HEK293 (cell line): ENCODE data around the gene DDOST.

ENCODE experiments used
- CTCF ChIA-PET: fragments of 350-600 bp; formaldehyde crosslinking; extraction: SDS; loops from one replicate; lab custom pipeline; 2021; ENCODE audit warnings: antibody characterized with exemption; lab: Yijun Ruan, JAX
- POLR2A ChIA-PET: fragments of 300-600 bp; formaldehyde crosslinking; extraction: SDS; loops from one replicate; lab custom pipeline; 2020; ENCODE audit warnings: antibody characterized with exemption, inconsistent platforms; lab: Yijun Ruan, JAX
- H3K27ac ChIP-seq: fragments of 200-500 bp; sonication (Bioruptor generic); 2 replicates; pipeline ENCODE4 v1.5.1; 2014; ENCODE audit warnings: low read depth, low read length, control low read depth, inconsistent platforms; ENCODE audit errors: extremely low read depth
- H3K36me3 ChIP-seq, 2 experiments: fragments of 200-500 bp in 1 of 2; sonication (Bioruptor generic) in 1 of 2; 1 replicate in 1 of 2; 2 replicates in 1 of 2; pipeline ENCODE4 v1.5.1; 2014 to 2017; ENCODE audit warnings: inconsistent platforms in 2 of 2, low read length in 2 of 2; ENCODE audit not compliant: control insufficient read depth in 2 of 2, insufficient read depth in 1 of 2
- H3K4me1 ChIP-seq: fragments of 200-500 bp; sonication (Bioruptor generic); 2 replicates; pipeline ENCODE4 v1.5.1; 2014; ENCODE audit warnings: mild to moderate bottlenecking, low read length, inconsistent platforms; ENCODE audit not compliant: control insufficient read depth, insufficient read depth
- H3K4me3 ChIP-seq: 2 replicates; pipeline ENCODE4 v1.5.1; 2011; ENCODE audit warnings: low read depth, mild to moderate bottlenecking, control low read depth, low read length, moderate library complexity
- H3K9me3 ChIP-seq: fragments of 200-500 bp; sonication (Bioruptor generic); 2 replicates; pipeline ENCODE4 v1.5.1; 2014; ENCODE audit warnings: low read depth, low read length, inconsistent platforms; ENCODE audit not compliant: control insufficient read depth, insufficient read depth
- FEZF1 ChIP-seq: fragments of 450-650 bp; formaldehyde crosslinking; IDR thresholded peaks from 2 replicates; pipeline ENCODE4 v1.5.1; 2016; ENCODE audit warnings: missing biosample characterization, missing genetic modification characterization
- ZBTB21 ChIP-seq: fragments of 450-650 bp; formaldehyde crosslinking; IDR thresholded peaks from 2 replicates; pipeline ENCODE4 v1.5.1; 2017; ENCODE audit warnings: missing biosample characterization, missing genetic modification characterization
- ZNF140 ChIP-seq: fragments of 450-650 bp; formaldehyde crosslinking; IDR thresholded peaks from 2 replicates; pipeline ENCODE4 v1.5.1; 2016; ENCODE audit warnings: missing biosample characterization, missing genetic modification characterization
- ZNF211 ChIP-seq: fragments of 450-650 bp; formaldehyde crosslinking; IDR thresholded peaks from 2 replicates; pipeline ENCODE4 v1.5.1; 2016; ENCODE audit warnings: low read depth, missing biosample characterization, missing genetic modification characterization
- ZNF350 ChIP-seq: fragments of 450-650 bp; formaldehyde crosslinking; IDR thresholded peaks from 2 replicates; pipeline ENCODE4 v1.5.0; 2017; ENCODE audit warnings: missing biosample characterization, mild to moderate bottlenecking, missing genetic modification characterization
- ZNF354C ChIP-seq: fragments of 450-650 bp; formaldehyde crosslinking; IDR thresholded peaks from 2 replicates; pipeline ENCODE4 v1.5.1; 2016; ENCODE audit warnings: missing biosample characterization, missing genetic modification characterization, low read depth, borderline replicate concordance
- ZNF529 ChIP-seq: fragments of 450-650 bp; formaldehyde crosslinking; IDR thresholded peaks from 2 replicates; pipeline ENCODE4 v1.5.1; 2017; ENCODE audit warnings: missing genetic modification characterization, missing biosample characterization; ENCODE audit not compliant: insufficient replicate concordance
- ZNF544 ChIP-seq: fragments of 450-650 bp; formaldehyde crosslinking; IDR thresholded peaks from 2 replicates; pipeline ENCODE4 v1.5.0; 2017; ENCODE audit warnings: missing biosample characterization, missing genetic modification characterization
- ZNF626 ChIP-seq: fragments of 450-650 bp; sonication (Bioruptor Pico); formaldehyde crosslinking; IDR thresholded peaks from 2 replicates; pipeline ENCODE4 v1.5.1; 2018; ENCODE audit warnings: missing biosample characterization, missing genetic modification characterization, inconsistent platforms
- ZNF658 ChIP-seq: fragments of 450-650 bp; formaldehyde crosslinking; IDR thresholded peaks from 2 replicates; pipeline ENCODE4; 2016; ENCODE audit warnings: missing biosample characterization, missing genetic modification characterization
- ZNF701 ChIP-seq: fragments of 450-650 bp; formaldehyde crosslinking; IDR thresholded peaks from 2 replicates; pipeline ENCODE4 v1.5.1; 2016; ENCODE audit warnings: missing biosample characterization, missing genetic modification characterization
- ZNF707 ChIP-seq: fragments of 450-650 bp; formaldehyde crosslinking; IDR thresholded peaks from 2 replicates; pipeline ENCODE4 v1.5.1; 2016; ENCODE audit warnings: missing biosample characterization, missing genetic modification characterization
- TF ChIP-seq, protein P1 (sequence below): fragments of 450-650 bp; formaldehyde crosslinking; IDR thresholded peaks from 2 replicates; pipeline ENCODE4 v1.5.1; 2016; ENCODE audit warnings: missing biosample characterization, missing genetic modification characterization
- TF ChIP-seq, protein P2 (sequence below): fragments of 450-650 bp; formaldehyde crosslinking; IDR thresholded peaks from 2 replicates; pipeline ENCODE4 v1.5.1; 2016; ENCODE audit warnings: missing biosample characterization, missing genetic modification characterization
- TF ChIP-seq, protein P3 (sequence below): fragments of 450-650 bp; formaldehyde crosslinking; IDR thresholded peaks from 2 replicates; pipeline ENCODE4 v1.5.1; 2016; ENCODE audit warnings: missing biosample characterization, missing genetic modification characterization, low read depth
- TF ChIP-seq, protein P4 (sequence below): fragments of 450-650 bp; formaldehyde crosslinking; IDR thresholded peaks from 2 replicates; pipeline ENCODE4 v1.5.1; 2016; ENCODE audit warnings: missing biosample characterization, missing genetic modification characterization
- TF ChIP-seq, protein P5 (sequence below): fragments of 450-650 bp; formaldehyde crosslinking; IDR thresholded peaks from 2 replicates; pipeline ENCODE4 v1.5.1; 2016; ENCODE audit warnings: missing biosample characterization, missing genetic modification characterization, low read depth
- TF ChIP-seq, protein P6 (sequence below): fragments of 450-650 bp; formaldehyde crosslinking; IDR thresholded peaks from 2 replicates; pipeline ENCODE4 v1.5.1; 2016; ENCODE audit warnings: missing biosample characterization, missing genetic modification characterization

The DDOST gene

DNA sequence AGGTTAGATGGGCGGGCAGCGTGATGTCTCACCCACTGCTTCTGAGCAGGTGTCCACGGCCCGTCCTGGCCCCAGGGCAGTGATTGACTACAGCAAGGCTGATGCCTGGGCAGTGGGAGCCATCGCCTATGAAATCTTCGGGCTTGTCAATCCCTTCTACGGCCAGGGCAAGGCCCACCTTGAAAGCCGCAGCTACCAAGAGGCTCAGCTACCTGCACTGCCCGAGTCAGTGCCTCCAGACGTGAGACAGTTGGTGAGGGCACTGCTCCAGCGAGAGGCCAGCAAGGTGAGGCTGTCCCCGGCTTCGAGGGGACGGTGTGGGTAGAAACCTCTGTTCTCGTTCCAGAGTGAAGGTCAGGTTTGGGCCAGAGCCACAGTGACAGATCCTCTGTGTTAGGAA lies 12.2 kb downstream of the DDOST start:
- CTCF ChIA-PET = interaction anchor here (0.6 to 1.2 kb wide), 3 partner anchors 16 to 282 kb away, joined by 3 read pairs; no protein-coding TSS in a partner anchor
- no peak overlapping the region for H3K4me3 ChIP-seq
- H3K4me1 ChIP-seq = no peaks in the 10 kb centered on the region
- no peaks in the 10 kb centered on the region for H3K9me3 ChIP-seq
- peaks cover 25 to 86% of the 10 kb centered on the region in 2 experiments for H3K36me3 ChIP-seq
- TF ChIP-seq ZNF211 (tag by site-specific recombination) = no peak
- no peak for TF ChIP-seq ZNF140 (tag by site-specific recombination)
- no peak for TF ChIP-seq ZNF350 (tag by site-specific recombination)
- TF ChIP-seq, protein P1, sequence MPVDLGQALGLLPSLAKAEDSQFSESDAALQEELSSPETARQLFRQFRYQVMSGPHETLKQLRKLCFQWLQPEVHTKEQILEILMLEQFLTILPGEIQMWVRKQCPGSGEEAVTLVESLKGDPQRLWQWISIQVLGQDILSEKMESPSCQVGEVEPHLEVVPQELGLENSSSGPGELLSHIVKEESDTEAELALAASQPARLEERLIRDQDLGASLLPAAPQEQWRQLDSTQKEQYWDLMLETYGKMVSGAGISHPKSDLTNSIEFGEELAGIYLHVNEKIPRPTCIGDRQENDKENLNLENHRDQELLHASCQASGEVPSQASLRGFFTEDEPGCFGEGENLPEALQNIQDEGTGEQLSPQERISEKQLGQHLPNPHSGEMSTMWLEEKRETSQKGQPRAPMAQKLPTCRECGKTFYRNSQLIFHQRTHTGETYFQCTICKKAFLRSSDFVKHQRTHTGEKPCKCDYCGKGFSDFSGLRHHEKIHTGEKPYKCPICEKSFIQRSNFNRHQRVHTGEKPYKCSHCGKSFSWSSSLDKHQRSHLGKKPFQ (tag by site-specific recombination) = no peak
- TF ChIP-seq ZNF529 (tag by site-specific recombination) = no peak
- no peak for TF ChIP-seq FEZF1 (tag by site-specific recombination)
- no peak for TF ChIP-seq ZNF544 (tag by site-specific recombination)
- TF ChIP-seq, protein P2, sequence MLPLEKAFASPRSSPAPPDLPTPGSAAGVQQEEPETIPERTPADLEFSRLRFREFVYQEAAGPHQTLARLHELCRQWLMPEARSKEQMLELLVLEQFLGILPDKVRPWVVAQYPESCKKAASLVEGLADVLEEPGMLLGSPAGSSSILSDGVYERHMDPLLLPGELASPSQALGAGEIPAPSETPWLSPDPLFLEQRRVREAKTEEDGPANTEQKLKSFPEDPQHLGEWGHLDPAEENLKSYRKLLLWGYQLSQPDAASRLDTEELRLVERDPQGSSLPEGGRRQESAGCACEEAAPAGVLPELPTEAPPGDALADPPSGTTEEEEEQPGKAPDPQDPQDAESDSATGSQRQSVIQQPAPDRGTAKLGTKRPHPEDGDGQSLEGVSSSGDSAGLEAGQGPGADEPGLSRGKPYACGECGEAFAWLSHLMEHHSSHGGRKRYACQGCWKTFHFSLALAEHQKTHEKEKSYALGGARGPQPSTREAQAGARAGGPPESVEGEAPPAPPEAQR (tag by site-specific recombination) = no peak
- POLR2A ChIA-PET = interaction anchor here (1.7 kb wide), 1 partner anchor 15 kb away, joined by 7 read pairs; no protein-coding TSS in a partner anchor
- H3K27ac ChIP-seq = no peak overlapping the region

DNA sequence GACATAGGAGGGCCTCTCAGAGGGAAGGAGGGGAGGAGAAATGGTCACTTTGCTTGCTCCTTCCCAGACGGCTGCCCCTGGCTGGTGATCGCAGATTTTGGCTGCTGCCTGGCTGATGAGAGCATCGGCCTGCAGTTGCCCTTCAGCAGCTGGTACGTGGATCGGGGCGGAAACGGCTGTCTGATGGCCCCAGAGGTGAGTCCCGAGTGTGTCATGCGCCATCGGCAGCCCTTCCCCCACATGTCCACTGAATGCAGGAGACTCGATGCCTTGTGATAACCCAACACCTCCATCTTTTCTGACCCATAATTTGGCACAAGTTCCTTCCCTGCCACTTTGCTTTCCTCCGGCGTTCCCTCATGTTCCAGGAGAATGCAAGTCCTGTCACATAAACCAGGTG lies 12.7 kb downstream of the DDOST start:
- H3K4me3 ChIP-seq = no peak overlapping the region
- CTCF ChIA-PET = interaction anchor here (0.6 to 1.3 kb wide), 2 partner anchors 31 to 74 kb away, joined by 3 to 6 read pairs; no protein-coding TSS in a partner anchor
- H3K9me3 ChIP-seq = no peaks in the 10 kb centered on the region
- POLR2A ChIA-PET = interaction anchor here (1.7 kb wide), 1 partner anchor 14 kb away, joined by 7 read pairs; no protein-coding TSS in a partner anchor
- TF ChIP-seq, protein P3, sequence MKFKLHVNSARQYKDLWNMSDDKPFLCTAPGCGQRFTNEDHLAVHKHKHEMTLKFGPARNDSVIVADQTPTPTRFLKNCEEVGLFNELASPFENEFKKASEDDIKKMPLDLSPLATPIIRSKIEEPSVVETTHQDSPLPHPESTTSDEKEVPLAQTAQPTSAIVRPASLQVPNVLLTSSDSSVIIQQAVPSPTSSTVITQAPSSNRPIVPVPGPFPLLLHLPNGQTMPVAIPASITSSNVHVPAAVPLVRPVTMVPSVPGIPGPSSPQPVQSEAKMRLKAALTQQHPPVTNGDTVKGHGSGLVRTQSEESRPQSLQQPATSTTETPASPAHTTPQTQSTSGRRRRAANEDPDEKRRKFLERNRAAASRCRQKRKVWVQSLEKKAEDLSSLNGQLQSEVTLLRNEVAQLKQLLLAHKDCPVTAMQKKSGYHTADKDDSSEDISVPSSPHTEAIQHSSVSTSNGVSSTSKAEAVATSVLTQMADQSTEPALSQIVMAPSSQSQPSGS (tag by site-specific recombination) = no peak
- TF ChIP-seq ZNF701 (no peak), ZNF626 (tag by site-specific recombination) (no peak)
- TF ChIP-seq, protein P4, sequence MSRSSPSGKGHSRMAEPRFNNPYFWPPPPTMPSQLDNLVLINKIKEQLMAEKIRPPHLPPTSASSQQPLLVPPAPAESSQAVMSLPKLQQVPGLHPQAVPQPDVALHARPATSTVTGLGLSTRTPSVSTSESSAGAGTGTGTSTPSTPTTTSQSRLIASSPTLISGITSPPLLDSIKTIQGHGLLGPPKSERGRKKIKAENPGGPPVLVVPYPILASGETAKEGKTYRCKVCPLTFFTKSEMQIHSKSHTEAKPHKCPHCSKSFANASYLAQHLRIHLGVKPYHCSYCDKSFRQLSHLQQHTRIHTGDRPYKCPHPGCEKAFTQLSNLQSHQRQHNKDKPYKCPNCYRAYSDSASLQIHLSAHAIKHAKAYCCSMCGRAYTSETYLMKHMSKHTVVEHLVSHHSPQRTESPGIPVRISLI (tag by site-specific recombination) = no peak
- H3K4me1 ChIP-seq = no peaks in the 10 kb centered on the region
- peaks cover 21 to 85% of the 10 kb centered on the region in 2 experiments for H3K36me3 ChIP-seq
- no peak overlapping the region for H3K27ac ChIP-seq

DNA sequence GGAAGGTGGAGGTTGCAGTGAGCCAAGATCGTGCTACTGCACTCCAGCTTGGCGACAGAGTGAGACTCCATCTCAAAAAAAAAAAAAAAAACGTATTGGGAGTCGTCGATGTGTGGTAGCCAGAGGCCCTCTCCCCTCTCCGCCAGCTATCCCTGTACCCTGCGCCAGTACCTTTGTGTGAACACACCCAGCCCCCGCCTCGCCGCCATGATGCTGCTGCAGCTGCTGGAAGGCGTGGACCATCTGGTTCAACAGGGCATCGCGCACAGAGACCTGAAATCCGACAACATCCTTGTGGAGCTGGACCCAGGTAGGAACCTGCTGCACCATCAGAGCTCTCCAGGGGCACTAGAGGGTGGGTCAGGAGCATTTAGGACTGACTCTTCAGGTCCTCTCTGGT lies 15.8 kb downstream of the DDOST start:
- no peaks in the 10 kb centered on the region for H3K9me3 ChIP-seq
- peaks cover 11 to 87% of the 10 kb centered on the region in 2 experiments for H3K36me3 ChIP-seq
- ChIA-PET CTCF (interaction anchor here (1.2 to 1.6 kb wide), 2 partner anchors 11 to 13 kb away, joined by 6 to 8 read pairs; no protein-coding TSS in a partner anchor), POLR2A (interaction anchor here (0.6 to 1.2 kb wide), 3 partner anchors 12 to 55 kb away, joined by 4 to 7 read pairs (median 4); partner anchors contain the start of gene DDOST)
- no peak overlapping the region for H3K27ac ChIP-seq
- no peak overlapping the region for H3K4me3 ChIP-seq
- H3K4me1 ChIP-seq = no peaks in the 10 kb centered on the region
- TF ChIP-seq ZNF354C (tag by site-specific recombination) (no peak), ZNF658 (tag by site-specific recombination) (no peak), ZBTB21 (tag by site-specific recombination) (no peak), ZNF707 (tag by site-specific recombination) (no peak)
- TF ChIP-seq, protein P5, sequence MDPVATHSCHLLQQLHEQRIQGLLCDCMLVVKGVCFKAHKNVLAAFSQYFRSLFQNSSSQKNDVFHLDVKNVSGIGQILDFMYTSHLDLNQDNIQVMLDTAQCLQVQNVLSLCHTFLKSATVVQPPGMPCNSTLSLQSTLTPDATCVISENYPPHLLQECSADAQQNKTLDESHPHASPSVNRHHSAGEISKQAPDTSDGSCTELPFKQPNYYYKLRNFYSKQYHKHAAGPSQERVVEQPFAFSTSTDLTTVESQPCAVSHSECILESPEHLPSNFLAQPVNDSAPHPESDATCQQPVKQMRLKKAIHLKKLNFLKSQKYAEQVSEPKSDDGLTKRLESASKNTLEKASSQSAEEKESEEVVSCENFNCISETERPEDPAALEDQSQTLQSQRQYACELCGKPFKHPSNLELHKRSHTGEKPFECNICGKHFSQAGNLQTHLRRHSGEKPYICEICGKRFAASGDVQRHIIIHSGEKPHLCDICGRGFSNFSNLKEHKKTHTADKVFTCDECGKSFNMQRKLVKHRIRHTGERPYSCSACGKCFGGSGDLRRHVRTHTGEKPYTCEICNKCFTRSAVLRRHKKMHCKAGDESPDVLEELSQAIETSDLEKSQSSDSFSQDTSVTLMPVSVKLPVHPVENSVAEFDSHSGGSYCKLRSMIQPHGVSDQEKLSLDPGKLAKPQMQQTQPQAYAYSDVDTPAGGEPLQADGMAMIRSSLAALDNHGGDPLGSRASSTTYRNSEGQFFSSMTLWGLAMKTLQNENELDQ (tag by site-specific recombination) = no peak
- TF ChIP-seq, protein P6, sequence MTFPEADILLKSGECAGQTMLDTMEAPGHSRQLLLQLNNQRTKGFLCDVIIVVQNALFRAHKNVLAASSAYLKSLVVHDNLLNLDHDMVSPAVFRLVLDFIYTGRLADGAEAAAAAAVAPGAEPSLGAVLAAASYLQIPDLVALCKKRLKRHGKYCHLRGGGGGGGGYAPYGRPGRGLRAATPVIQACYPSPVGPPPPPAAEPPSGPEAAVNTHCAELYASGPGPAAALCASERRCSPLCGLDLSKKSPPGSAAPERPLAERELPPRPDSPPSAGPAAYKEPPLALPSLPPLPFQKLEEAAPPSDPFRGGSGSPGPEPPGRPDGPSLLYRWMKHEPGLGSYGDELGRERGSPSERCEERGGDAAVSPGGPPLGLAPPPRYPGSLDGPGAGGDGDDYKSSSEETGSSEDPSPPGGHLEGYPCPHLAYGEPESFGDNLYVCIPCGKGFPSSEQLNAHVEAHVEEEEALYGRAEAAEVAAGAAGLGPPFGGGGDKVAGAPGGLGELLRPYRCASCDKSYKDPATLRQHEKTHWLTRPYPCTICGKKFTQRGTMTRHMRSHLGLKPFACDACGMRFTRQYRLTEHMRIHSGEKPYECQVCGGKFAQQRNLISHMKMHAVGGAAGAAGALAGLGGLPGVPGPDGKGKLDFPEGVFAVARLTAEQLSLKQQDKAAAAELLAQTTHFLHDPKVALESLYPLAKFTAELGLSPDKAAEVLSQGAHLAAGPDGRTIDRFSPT = no peak
